Upper lobe of left lung (tissue), 4 donors: ENCODE data around the gene SLC41A3.

Experiments
- EP300 ChIP-seq, 4 donors: sonication (generic); formaldehyde crosslinking; IDR thresholded peaks; one replicate each; pipeline ENCODE4 v1.5.1; 2017; ENCODE audit warnings: antibody characterized with exemption in 4 of 4, control low read depth in 2 of 4
- POLR2A ChIP-seq, 4 donors: fragments of 450-650 bp; IDR thresholded peaks; one replicate each; pipeline ENCODE4 v1.5.1; 2016 to 2017; ENCODE audit warnings: antibody characterized with exemption in 4 of 4, mild to moderate bottlenecking in 2 of 4
- POLR2AphosphoS5 ChIP-seq, 2 donors: sonication (generic); formaldehyde crosslinking; IDR thresholded peaks; one replicate each; pipeline ENCODE4 v1.5.1; 2017; ENCODE audit warnings: antibody characterized with exemption in 2 of 2
- TF ChIP-seq, protein P1 (sequence below), 6 experiments: fragments of 450-650 bp in 4 of 6; fragments of 200-600 bp in 2 of 6; sonication (generic) in 2 of 6; IDR thresholded peaks; one replicate each; pipeline ENCODE4 v1.5.1; 2016 to 2019; ENCODE audit warnings: antibody characterized with exemption in 6 of 6

DNA sequence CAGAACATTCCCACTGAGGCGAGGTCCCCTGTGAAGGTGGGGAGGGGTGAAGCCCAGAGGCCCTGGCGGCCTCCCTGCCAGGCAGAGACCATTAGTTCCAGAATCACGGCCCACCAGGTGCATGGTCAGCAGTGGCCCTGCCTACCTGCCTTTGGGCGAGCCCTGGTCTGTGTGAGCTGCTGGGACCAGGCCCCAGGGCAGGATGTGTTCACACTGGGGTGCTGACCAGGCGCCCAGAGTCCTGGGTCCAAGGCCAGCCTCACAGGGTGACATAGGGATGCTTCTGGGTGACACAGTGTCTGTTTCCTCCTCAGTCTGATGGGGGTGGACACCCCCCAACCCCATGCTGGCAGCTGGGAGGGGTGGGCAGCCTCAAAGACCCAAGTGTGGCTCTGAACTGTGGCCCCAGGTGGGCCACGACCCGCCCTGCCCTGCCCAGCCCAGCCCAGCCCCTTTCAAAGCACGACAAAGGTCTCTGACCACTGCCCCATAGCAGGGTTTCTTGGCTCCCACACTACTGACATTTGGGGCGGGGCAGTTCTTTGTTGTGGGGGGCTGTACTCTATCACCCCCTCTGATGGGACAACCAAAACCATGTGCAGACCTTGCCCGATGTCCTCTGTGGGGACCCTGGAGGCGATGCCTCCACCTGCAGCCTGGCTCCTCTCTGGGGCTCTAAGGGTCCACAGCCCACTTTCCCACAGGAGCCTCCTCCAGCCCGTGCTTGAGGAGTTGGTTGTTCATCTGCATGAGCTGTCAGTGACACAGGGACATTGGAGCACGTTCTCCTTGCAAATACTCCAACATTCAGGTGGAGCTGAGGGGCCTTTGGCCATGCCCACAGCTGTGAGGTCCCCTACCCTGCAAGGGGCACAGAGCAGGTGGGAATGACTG is 44.8 kb upstream of the SLC41A3 start:
- TF ChIP-seq, protein P1, sequence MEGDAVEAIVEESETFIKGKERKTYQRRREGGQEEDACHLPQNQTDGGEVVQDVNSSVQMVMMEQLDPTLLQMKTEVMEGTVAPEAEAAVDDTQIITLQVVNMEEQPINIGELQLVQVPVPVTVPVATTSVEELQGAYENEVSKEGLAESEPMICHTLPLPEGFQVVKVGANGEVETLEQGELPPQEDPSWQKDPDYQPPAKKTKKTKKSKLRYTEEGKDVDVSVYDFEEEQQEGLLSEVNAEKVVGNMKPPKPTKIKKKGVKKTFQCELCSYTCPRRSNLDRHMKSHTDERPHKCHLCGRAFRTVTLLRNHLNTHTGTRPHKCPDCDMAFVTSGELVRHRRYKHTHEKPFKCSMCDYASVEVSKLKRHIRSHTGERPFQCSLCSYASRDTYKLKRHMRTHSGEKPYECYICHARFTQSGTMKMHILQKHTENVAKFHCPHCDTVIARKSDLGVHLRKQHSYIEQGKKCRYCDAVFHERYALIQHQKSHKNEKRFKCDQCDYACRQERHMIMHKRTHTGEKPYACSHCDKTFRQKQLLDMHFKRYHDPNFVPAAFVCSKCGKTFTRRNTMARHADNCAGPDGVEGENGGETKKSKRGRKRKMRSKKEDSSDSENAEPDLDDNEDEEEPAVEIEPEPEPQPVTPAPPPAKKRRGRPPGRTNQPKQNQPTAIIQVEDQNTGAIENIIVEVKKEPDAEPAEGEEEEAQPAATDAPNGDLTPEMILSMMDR (IDR thresholded peaks at IDR 0.05): no peak
- TF ChIP-seq POLR2A (IDR thresholded peaks at IDR 0.05) (no peak), POLR2AphosphoS5 (IDR thresholded peaks at IDR 0.05) (no peak), EP300 (IDR thresholded peaks at IDR 0.05) (no peak)
